GM04504 (cell line): ENCODE results near the gene ADIPOR1.
A peak's percentile ranks its signal among the peaks of the same experiment; 100 is the strongest.
"Not testable (repeated sequence)": the region's sequence is repeated elsewhere in the genome, so short reads cannot be mapped to it uniquely, and the experiment has no call there.

Experiments used
- DNase-seq: peaks from one replicate; pipeline ENCODE4 v3.0.0-alpha.2; 2012; ENCODE audit warnings: low read depth

ADIPOR1 gene

GRCh38 chr1:202957733-202958543 is at the start of gene ADIPOR1:
Gene ADIPOR1 (minus strand): TSS chr1:202958312. CDS start chr1:202951070, 7,242 bp downstream.
- peak; percentile 63 for DNase-seq

- peak; percentile 93 for DNase-seq
Observed at GRCh38 chr1:203006948-203007871, 49.1 kb upstream of the ADIPOR1 start, which contains the start of gene TMEM183A. Gene TMEM183A (plus strand): TSS chr1:203007374. CDS start chr1:203007466, 92 bp downstream.

- DNase-seq: not testable (repeated sequence)
Observed at GRCh38 chr1:203005395-203006142, 47.5 kb upstream of the ADIPOR1 start.

GRCh38 chr1:203002951-203003350 is 44.8 kb upstream of the ADIPOR1 start:
- no peak for DNase-seq

GRCh38 chr1:203001986-203002385 is 43.9 kb upstream of the ADIPOR1 start:
- DNase-seq: no peak

GRCh38 chr1:203000217-203000944 is 42.3 kb upstream of the ADIPOR1 start:
- DNase-seq: no peak

- DNase-seq: peak; percentile 17
Observed at GRCh38 chr1:202998836-202999750, 41.0 kb upstream of the ADIPOR1 start.

- no peak for DNase-seq
Observed at GRCh38 chr1:202994756-202995155, 36.6 kb upstream of the ADIPOR1 start.

- no peak for DNase-seq
Observed at GRCh38 chr1:202991112-202991511, 33.0 kb upstream of the ADIPOR1 start.

- no peak for DNase-seq
Observed at GRCh38 chr1:202989879-202990278, 31.8 kb upstream of the ADIPOR1 start.

- no peak for DNase-seq
Observed at GRCh38 chr1:202987922-202988583, 29.9 kb upstream of the ADIPOR1 start.

- no peak for DNase-seq
Observed at GRCh38 chr1:202987255-202987654, 29.1 kb upstream of the ADIPOR1 start.

- DNase-seq: not testable (repeated sequence)
Observed at GRCh38 chr1:202986120-202986519, 28.0 kb upstream of the ADIPOR1 start.

GRCh38 chr1:202982715-202983430 is 24.8 kb upstream of the ADIPOR1 start:
- no peak for DNase-seq

GRCh38 chr1:202981939-202982338 is 23.8 kb upstream of the ADIPOR1 start:
- DNase-seq: no peak

GRCh38 chr1:202979459-202979858 is 21.3 kb upstream of the ADIPOR1 start:
- DNase-seq: no peak

GRCh38 chr1:202976633-202977032 is 18.5 kb upstream of the ADIPOR1 start:
- no peak for DNase-seq

GRCh38 chr1:202974856-202975255 is 16.7 kb upstream of the ADIPOR1 start:
- DNase-seq: no peak

GRCh38 chr1:202972046-202972445 is 13.9 kb upstream of the ADIPOR1 start:
- DNase-seq: no peak
